K562 (cell line): Measurements from ENCODE around the gene IDNK. TPM values are rescaled to one million over a fixed set of nuclear protein-coding genes. Genes with fewer than 3 reads are reported as not detected.

ENCODE experiments used
- ATAC-seq: fragments of 200-7000 bp; cut with Tn5 transposase; 3 replicates; pipeline ENCODE4 v1.9.1; 2020; ENCODE audit warnings: moderate library complexity
- BruUV-seq: library from RNA; stranded (reverse); fragments of 400-500 nt; replicated peaks from 2 replicates; lab custom pipeline; 2021; lab: Mats Ljungman, UMichigan
- CTCF ChIA-PET: fragments of 300-600 bp; formaldehyde crosslinking; extraction: SDS; loops from one replicate; lab custom pipeline; 2021; ENCODE audit warnings: low intra/inter-chr PET ratio; lab: Yijun Ruan, JAX
- POLR2A ChIA-PET: fragments of 300-600, 350-650 bp; sonication (Branson Sonifier 250); formaldehyde crosslinking; extraction: SDS; loops from one replicate; lab custom pipeline; 2021; ENCODE audit warnings: antibody characterized with exemption, inconsistent platforms; lab: Yijun Ruan, JAX
- DNase-seq, 4 experiments: peaks; one replicate each; pipeline versions ENCODE4 v3.0.0 to v3.0.0-alpha.2; 2011 to 2018; ENCODE audit warnings: low spot score in 3 of 4, mixed read lengths in 3 of 4; ENCODE audit errors: extremely low read depth in 1 of 4
- FAIRE-seq: peaks from 2 replicates; lab custom pipeline; 2011; peaks lifted over from hg19 to GRCh38; lab: Jason Lieb, UNC
- H2AFZ ChIP-seq: 2 replicates; pipeline ENCODE4 v1.6.0; 2011; ENCODE audit warnings: low read depth, low read length, control low read depth, inconsistent platforms
- H3K27ac ChIP-seq: fragments of 200-600 bp; 3 replicates; pipeline ENCODE4 v1.8.0; 2011; ENCODE audit warnings: low read depth, mild to moderate bottlenecking, control low read depth, inconsistent platforms, low read length, moderate library complexity, mixed read lengths; ENCODE audit errors: extremely low read depth
- H3K27me3 ChIP-seq, 2 experiments: fragments of 300-600 bp in 1 of 2; 2 replicates in 1 of 2; 3 replicates in 1 of 2; pipeline versions ENCODE4 v1.6.0 to v1.8.0; 2011; ENCODE audit warnings: inconsistent platforms in 2 of 2, low read length in 2 of 2, mild to moderate bottlenecking in 1 of 2, mixed read lengths in 1 of 2, moderate library complexity in 1 of 2; ENCODE audit not compliant: control insufficient read depth in 2 of 2, insufficient read depth in 2 of 2
- H3K36me3 ChIP-seq: fragments of 300-600 bp; 3 replicates; pipeline ENCODE4 v1.8.0; 2011; ENCODE audit warnings: mild to moderate bottlenecking, low read length, inconsistent platforms; ENCODE audit not compliant: control insufficient read depth, insufficient read depth
- H3K4me1 ChIP-seq, 2 experiments: fragments of 200-600 bp in 1 of 2; replicated peaks in 1 of 2; 2 replicates in 1 of 2; 3 replicates in 1 of 2; pipeline versions ENCODE4 v1.5.1 to v1.8.0; 2011; ENCODE audit warnings: inconsistent platforms in 2 of 2, low read length in 2 of 2, mild to moderate bottlenecking in 1 of 2, mixed read lengths in 1 of 2, moderate library complexity in 1 of 2; ENCODE audit not compliant: control insufficient read depth in 2 of 2, insufficient read depth in 2 of 2
- H3K4me2 ChIP-seq: 2 replicates; pipeline ENCODE4 v1.6.1; 2011; ENCODE audit warnings: low read length, control low read depth, inconsistent platforms, mixed read lengths; ENCODE audit not compliant: insufficient read depth
- H3K4me3 ChIP-seq: fragments of 200-600 bp; sonication (generic), shearing (Covaris generic); 2 replicates; pipeline ENCODE4 v1.5.1; 2016; ENCODE audit warnings: control low read depth, inconsistent platforms
- H3K79me2 ChIP-seq: fragments of 200-600 bp; 3 replicates; pipeline ENCODE4 v1.8.0; 2011; ENCODE audit warnings: low read length, inconsistent platforms; ENCODE audit not compliant: control insufficient read depth, insufficient read depth
- H3K9ac ChIP-seq, 2 experiments: 2 replicates each; pipeline versions ENCODE4 v1.6.0 to v1.6.1; 2011; ENCODE audit warnings: low read depth in 2 of 2, low read length in 2 of 2, control low read depth in 1 of 2, inconsistent platforms in 1 of 2, mild to moderate bottlenecking in 1 of 2, mixed read lengths in 1 of 2; ENCODE audit not compliant: insufficient read depth in 1 of 2
- H3K9me1 ChIP-seq: one replicate; pipeline ENCODE4 v1.6.0; 2011; ENCODE audit warnings: inconsistent platforms, mild to moderate bottlenecking, low read length, moderate library complexity; ENCODE audit not compliant: control insufficient read depth, insufficient read depth
- H3K9me3 ChIP-seq: replicated peaks from 2 replicates; pipeline ENCODE4 v1.5.1; 2011; ENCODE audit warnings: low read depth, low read length, inconsistent platforms; ENCODE audit not compliant: control insufficient read depth, insufficient read depth
- H4K20me1 ChIP-seq: replicated peaks from 2 replicates; pipeline ENCODE4 v1.6.1; 2011; ENCODE audit warnings: low read length, inconsistent platforms, mixed read lengths; ENCODE audit not compliant: control insufficient read depth, insufficient read depth
- GABPB1 ChIP-seq: sonication (generic); formaldehyde crosslinking; IDR thresholded peaks from 2 replicates; pipeline ENCODE4 v1.8.0; 2022; ENCODE audit warnings: mild to moderate bottlenecking, missing genetic modification reagents
- MYNN ChIP-seq, 2 experiments: sonication (generic); formaldehyde crosslinking in 1 of 2; IDR thresholded peaks; 2 replicates each; pipeline versions ENCODE4 v1.5.0 to v1.6.1; 2016 to 2020; ENCODE audit warnings: antibody characterized with exemption in 1 of 2, missing genetic modification reagents in 1 of 2
- NFXL1 ChIP-seq: fragments of 450-650 bp; formaldehyde crosslinking; IDR thresholded peaks from 2 replicates; pipeline ENCODE4 v1.4.0; 2021; ENCODE audit warnings: mild to moderate bottlenecking
- TGIF2 ChIP-seq: sonication (generic); formaldehyde crosslinking; IDR thresholded peaks from 2 replicates; pipeline ENCODE4 v1.8.1; 2022; ENCODE audit warnings: mild to moderate bottlenecking, missing genetic modification reagents, moderate library complexity
- WGBS: fragments of 100-300 bp; shearing (Covaris generic); methylation state at CpG from one replicate; pipeline ENCODE4 v1.1.6; 2016; ENCODE audit warnings: low coverage, mixed read lengths; ENCODE audit not compliant: insufficient coverage; ENCODE audit errors: missing lambda C conversion rate; 5-methylcytosine and 5-hydroxymethylcytosine counted together
- in situ Hi-C: fragments of 300-500 bp; cut with MboI; formaldehyde crosslinking; loops from 4 replicates; pipeline ENCODE4 v1.15.0; 2018; ENCODE audit warnings: inconsistent platforms, mixed read lengths
- intact Hi-C: fragments of 100-400 bp; cut with micrococcal nuclease; formaldehyde crosslinking; loops from 2 replicates; pipeline ENCODE4 v1.14.2; 2022
- polyA plus RNA-seq, 8 experiments: library from polyadenylated mRNA; depleted of rRNA in 4 of 8; stranded (reverse) in 5 of 8; unstranded in 3 of 8; fragments of >200 nt; fragmentation: Nextera tagmentation in 2 of 8; fragmentation: Illumina TruSeq in 1 of 8; extraction: Ambion mirVana in 2 of 8; extraction: Trizol in 1 of 8; gene quantifications; 2 replicates each; pipeline versions ENCODE4 v1.2.1 to v1.2.3, GENCODE V29; 2011 to 2014; ENCODE audit warnings: inconsistent platforms in 1 of 8, missing spikeins in 1 of 8
- total RNA-seq, 7 experiments: library from RNA; depleted of rRNA in 6 of 7; stranded (reverse); fragments of >200 nt in 6 of 7; fragmentation: Illumina TruSeq in 2 of 7; extraction: Trizol in 2 of 7; gene quantifications; 2 replicates each; pipeline versions ENCODE4 v1.2.1 to v1.2.3, GENCODE V29; 2011 to 2021; ENCODE audit warnings: low replicate concordance in 1 of 7
- TF ChIP-seq, protein P1 (sequence below): fragments of 250-450 bp; sonication (Bioruptor Pico); IDR thresholded peaks from 2 replicates; pipeline ENCODE4 v1.5.0; 2021; ENCODE audit warnings: mild to moderate bottlenecking, borderline replicate concordance
- TF ChIP-seq, protein P2 (sequence below): fragments of 450-650 bp; IDR thresholded peaks from 2 replicates; pipeline ENCODE4 v1.7.1; 2018; ENCODE audit warnings: mild to moderate bottlenecking, low read depth; ENCODE audit not compliant: partially characterized antibody
- TF ChIP-seq, protein P3 (sequence below), 2 experiments: IDR thresholded peaks in 1 of 2; conservative IDR thresholded peaks in 1 of 2; 2 replicates each; pipeline ENCODE4 v1.6.1; 2016; ENCODE audit warnings: low read depth in 2 of 2, mild to moderate bottlenecking in 1 of 2, missing compliant biosample characterization in 1 of 2, missing genetic modification characterization in 1 of 2, moderate library complexity in 1 of 2

The IDNK gene
- total and polyA plus RNA-seq, 9 of the 15 experiments (the other 6 are each of a cell fraction or from before 2014, with no cell fraction given), result 0.41 to 1.1 (median 0.55) TPM

DNA sequence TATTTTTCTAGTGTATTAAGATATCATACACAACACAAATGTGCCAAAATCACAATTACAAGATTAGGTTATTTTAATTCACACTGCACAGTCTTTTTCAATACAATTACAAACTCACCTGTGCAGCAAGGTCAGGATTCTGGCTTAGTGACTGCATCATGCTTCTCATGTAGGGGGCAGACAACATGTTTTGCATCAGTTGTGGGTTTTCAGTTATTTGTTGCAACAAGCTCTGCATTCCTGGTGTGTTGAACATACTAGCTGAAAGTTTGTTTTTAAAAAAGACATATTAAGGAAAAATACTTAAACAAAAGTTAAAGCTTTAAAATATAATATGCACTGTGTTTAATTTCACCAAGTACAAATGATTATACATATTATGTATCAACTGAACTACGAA, 46.1 kb downstream of the IDNK start:
- Histone ChIP-seq H3K27ac (no peak overlapping the region), H3K79me2 (peaks cover 10% of the 10 kb centered on the region; the same call in 1 of the 3 replicates), H4K20me1 (no peaks in the 10 kb centered on the region), H3K27me3 (no peaks in the 10 kb centered on the region), H3K9me1 (no peaks in the 10 kb centered on the region), H3K36me3 (peaks cover 92% of the 10 kb centered on the region), H3K4me2 (no peak overlapping the region), H3K4me1 (no peaks in the 10 kb centered on the region), H3K9ac (no peak overlapping the region), H3K4me3 (no peak overlapping the region), H3K9me3 (no peaks in the 10 kb centered on the region), H2AFZ (no peak overlapping the region)
- in situ Hi-C loops (no loop called here), intact Hi-C loops (no loop called here)
- DNase-seq, result no peak
- BruUV-seq, result no TSS peak
- no peak for FAIRE-seq
- ChIA-PET POLR2A (no interaction called here), CTCF (no interaction called here)
- WGBS, result 90% methylated on average over 1 of the region's 1 CpG
- no peak for ATAC-seq
- TF ChIP-seq GABPB1 (no peak), TGIF2 (CRISPR knock-in tag) (no peak), NFXL1 (CRISPR knock-in tag) (no peak), MYNN (IDR thresholded peaks at IDR 0.05) (no peak), MYNN (CRISPR knock-in tag; IDR thresholded peaks at IDR 0.05) (no peak)
- TF ChIP-seq, protein P1, sequence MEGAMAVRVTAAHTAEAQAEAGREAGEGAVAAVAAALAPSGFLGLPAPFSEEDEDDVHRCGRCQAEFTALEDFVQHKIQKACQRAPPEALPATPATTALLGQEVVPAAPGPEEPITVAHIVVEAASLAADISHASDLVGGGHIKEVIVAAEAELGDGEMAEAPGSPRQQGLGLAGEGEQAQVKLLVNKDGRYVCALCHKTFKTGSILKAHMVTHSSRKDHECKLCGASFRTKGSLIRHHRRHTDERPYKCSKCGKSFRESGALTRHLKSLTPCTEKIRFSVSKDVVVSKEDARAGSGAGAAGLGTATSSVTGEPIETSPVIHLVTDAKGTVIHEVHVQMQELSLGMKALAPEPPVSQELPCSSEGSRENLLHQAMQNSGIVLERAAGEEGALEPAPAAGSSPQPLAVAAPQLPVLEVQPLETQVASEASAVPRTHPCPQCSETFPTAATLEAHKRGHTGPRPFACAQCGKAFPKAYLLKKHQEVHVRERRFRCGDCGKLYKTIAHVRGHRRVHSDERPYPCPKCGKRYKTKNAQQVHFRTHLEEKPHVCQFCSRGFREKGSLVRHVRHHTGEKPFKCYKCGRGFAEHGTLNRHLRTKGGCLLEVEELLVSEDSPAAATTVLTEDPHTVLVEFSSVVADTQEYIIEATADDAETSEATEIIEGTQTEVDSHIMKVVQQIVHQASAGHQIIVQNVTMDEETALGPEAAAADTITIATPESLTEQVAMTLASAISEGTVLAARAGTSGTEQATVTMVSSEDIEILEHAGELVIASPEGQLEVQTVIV, result no peak
- TF ChIP-seq, protein P2, sequence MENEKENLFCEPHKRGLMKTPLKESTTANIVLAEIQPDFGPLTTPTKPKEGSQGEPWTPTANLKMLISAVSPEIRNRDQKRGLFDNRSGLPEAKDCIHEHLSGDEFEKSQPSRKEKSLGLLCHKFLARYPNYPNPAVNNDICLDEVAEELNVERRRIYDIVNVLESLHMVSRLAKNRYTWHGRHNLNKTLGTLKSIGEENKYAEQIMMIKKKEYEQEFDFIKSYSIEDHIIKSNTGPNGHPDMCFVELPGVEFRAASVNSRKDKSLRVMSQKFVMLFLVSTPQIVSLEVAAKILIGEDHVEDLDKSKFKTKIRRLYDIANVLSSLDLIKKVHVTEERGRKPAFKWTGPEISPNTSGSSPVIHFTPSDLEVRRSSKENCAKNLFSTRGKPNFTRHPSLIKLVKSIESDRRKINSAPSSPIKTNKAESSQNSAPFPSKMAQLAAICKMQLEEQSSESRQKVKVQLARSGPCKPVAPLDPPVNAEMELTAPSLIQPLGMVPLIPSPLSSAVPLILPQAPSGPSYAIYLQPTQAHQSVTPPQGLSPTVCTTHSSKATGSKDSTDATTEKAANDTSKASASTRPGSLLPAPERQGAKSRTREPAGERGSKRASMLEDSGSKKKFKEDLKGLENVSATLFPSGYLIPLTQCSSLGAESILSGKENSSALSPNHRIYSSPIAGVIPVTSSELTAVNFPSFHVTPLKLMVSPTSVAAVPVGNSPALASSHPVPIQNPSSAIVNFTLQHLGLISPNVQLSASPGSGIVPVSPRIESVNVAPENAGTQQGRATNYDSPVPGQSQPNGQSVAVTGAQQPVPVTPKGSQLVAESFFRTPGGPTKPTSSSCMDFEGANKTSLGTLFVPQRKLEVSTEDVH, result no peak
- TF ChIP-seq, protein P3, sequence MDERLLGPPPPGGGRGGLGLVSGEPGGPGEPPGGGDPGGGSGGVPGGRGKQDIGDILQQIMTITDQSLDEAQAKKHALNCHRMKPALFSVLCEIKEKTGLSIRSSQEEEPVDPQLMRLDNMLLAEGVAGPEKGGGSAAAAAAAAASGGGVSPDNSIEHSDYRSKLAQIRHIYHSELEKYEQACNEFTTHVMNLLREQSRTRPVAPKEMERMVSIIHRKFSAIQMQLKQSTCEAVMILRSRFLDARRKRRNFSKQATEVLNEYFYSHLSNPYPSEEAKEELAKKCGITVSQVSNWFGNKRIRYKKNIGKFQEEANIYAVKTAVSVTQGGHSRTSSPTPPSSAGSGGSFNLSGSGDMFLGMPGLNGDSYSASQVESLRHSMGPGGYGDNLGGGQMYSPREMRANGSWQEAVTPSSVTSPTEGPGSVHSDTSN (CRISPR knock-in tag; IDR thresholded peaks at IDR 0.05; ENCODE audit: low read depth), result no peak
- TF ChIP-seq, protein P3 (tag; conservative IDR thresholded peaks at IDR 0.05; ENCODE audit: low read depth), result no peak
